CD4-positive, alpha-beta T cell treated with Interleukin-4 for 1 hour (primary cell): ENCODE results near the gene ITPR3.
"Not testable (repeated sequence)": the region's sequence is repeated elsewhere in the genome, so short reads cannot be mapped to it uniquely, and the experiment has no call there.

ENCODE experiments used
- DNase-seq, 2 donors: peaks; one replicate each; pipeline ENCODE4 v3.0.0-alpha.2; 2020 to 2022

Gene ITPR3

GRCh38 chr6:33591424-33592032 lies 29.6 kb upstream of the ITPR3 start:
- DNase-seq, result no peak

- no peak for DNase-seq
Measured at GRCh38 chr6:33592280-33592594, 28.9 kb upstream of the ITPR3 start.

- peak; percentile 43 to 84 for DNase-seq
Measured at GRCh38 chr6:33592595-33593413, 28.3 kb upstream of the ITPR3 start.

GRCh38 chr6:33593414-33593727 lies 27.8 kb upstream of the ITPR3 start:
- DNase-seq, result no peak

- DNase-seq, result no peak
Measured at GRCh38 chr6:33595001-33595846, 25.9 kb upstream of the ITPR3 start.

GRCh38 chr6:33596894-33597293 lies 24.2 kb upstream of the ITPR3 start:
- DNase-seq, result not testable (repeated sequence)

GRCh38 chr6:33597551-33598322 lies 23.4 kb upstream of the ITPR3 start:
- DNase-seq, result no peak

GRCh38 chr6:33599413-33599938 lies 21.6 kb upstream of the ITPR3 start:
- no peak for DNase-seq

- no peak for DNase-seq
Measured at GRCh38 chr6:33600761-33601160, 20.4 kb upstream of the ITPR3 start.

GRCh38 chr6:33602180-33602579 lies 18.9 kb upstream of the ITPR3 start:
- DNase-seq, result no peak

- no peak for DNase-seq
Measured at GRCh38 chr6:33604941-33605854, 15.9 kb upstream of the ITPR3 start.

GRCh38 chr6:33606642-33607041 lies 14.5 kb upstream of the ITPR3 start:
- no peak for DNase-seq

- DNase-seq, result no peak
Measured at GRCh38 chr6:33607126-33607783, 13.9 kb upstream of the ITPR3 start.

GRCh38 chr6:33607784-33608161 lies 13.3 kb upstream of the ITPR3 start:
- peak; percentile 44 to 47 for DNase-seq

- DNase-seq, result no peak
Measured at GRCh38 chr6:33609019-33609418, 12.1 kb upstream of the ITPR3 start.

- DNase-seq, result no peak
Measured at GRCh38 chr6:33609528-33609927, 11.6 kb upstream of the ITPR3 start.

- no peak for DNase-seq
Measured at GRCh38 chr6:33610067-33610466, 11.1 kb upstream of the ITPR3 start.

GRCh38 chr6:33610779-33611732 lies 10.1 kb upstream of the ITPR3 start:
- DNase-seq, result no peak

- no peak for DNase-seq
Measured at GRCh38 chr6:33613146-33613794, 7.9 kb upstream of the ITPR3 start.

GRCh38 chr6:33613795-33614168 lies 7.3 kb upstream of the ITPR3 start:
- no peak for DNase-seq
